ENCODE measurements around the gene IL31. TPM values are rescaled to one million over a fixed set of nuclear protein-coding genes. Genes with fewer than 3 reads are reported as not detected.

The IL31 gene
- total and polyA plus RNA-seq, 2 donors (not counting 3 experiments of a cell fraction or from before 2014, with no cell fraction given) = not detected

DNA sequence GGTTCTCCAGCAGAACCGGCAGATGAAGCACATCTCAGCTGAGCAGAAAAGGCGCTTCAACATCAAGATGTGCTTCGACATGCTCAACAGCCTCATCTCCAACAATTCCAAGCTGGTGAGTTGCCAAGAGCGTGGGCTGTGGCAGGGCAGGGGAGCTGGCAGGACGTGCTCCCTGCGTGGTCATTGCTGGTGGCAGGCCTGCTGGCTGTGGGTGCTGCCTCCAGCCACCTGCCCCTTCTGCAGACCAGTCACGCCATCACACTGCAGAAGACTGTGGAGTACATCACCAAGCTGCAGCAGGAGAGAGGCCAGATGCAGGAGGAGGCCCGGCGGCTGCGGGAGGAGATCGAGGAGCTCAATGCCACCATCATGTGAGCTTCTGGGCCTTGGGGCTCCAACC is 35.8 kb downstream of the IL31 start:
- Histone ChIP-seq H3K4me1 (ENCODE audit: control insufficient read depth, extremely low read depth, insufficient read depth, low read length) (no peaks in the 10 kb centered on the region), H3K9me3 (replicated peaks; ENCODE audit: control insufficient read depth, insufficient read depth, low read length) (no peaks in the 10 kb centered on the region), H3K9me1 (replicated peaks; ENCODE audit: control insufficient read depth, extremely low read depth, insufficient read depth, low read length) (no peaks in the 10 kb centered on the region), H3K4me2 (ENCODE audit: insufficient read depth, low read length) (no peak overlapping the region), H3K79me2 (ENCODE audit: control insufficient read depth, insufficient read depth, low read length) (no peaks in the 10 kb centered on the region), H4K20me1 (replicated peaks; ENCODE audit: control insufficient read depth, extremely low read depth, insufficient read depth, low read length) (no peaks in the 10 kb centered on the region), H3K36me3 (ENCODE audit: control insufficient read depth in 2 of 2, extremely low read depth in 1 of 2, insufficient read depth in 2 of 2, low read length in 2 of 2) (peaks cover 0 to 39% of the 10 kb centered on the region in 2 experiments), H3K9ac (replicated peaks; ENCODE audit: extremely low read depth, insufficient read depth, low read length) (no peak overlapping the region), H3K4me3 (replicated peaks in 1 of 3; ENCODE audit: insufficient read depth in 1 of 3, low read depth in 1 of 3, low read length in 3 of 3) (no peak overlapping the region), H3K27me3 (ENCODE audit: control insufficient read depth in 2 of 2, insufficient read depth in 2 of 2, low read length in 2 of 2) (no peaks in the 10 kb centered on the region), H3K27ac (ENCODE audit: insufficient read depth, low read depth, low read length) (no peak overlapping the region), H2AFZ (ENCODE audit: low read depth, low read length) (no peak overlapping the region)
- ChIA-PET POLR2A (no interaction called here), CTCF (interaction anchor here (1.1 to 2.7 kb wide), 4 partner anchors 15 to 84 kb away, joined by 3 to 18 read pairs (median 6); no protein-coding TSS in a partner anchor)
- no TSS peak for BruUV-seq (replicated peaks)
- dilution Hi-C loops (cut with MboI; ENCODE audit: extremely low pct_ligation_motif_present, low sequenced_read_pairs) (no loop called here), intact Hi-C loops (cut with micrococcal nuclease) (no loop called here)
- TF ChIP-seq MYC (IDR thresholded peaks at IDR 0.05; ENCODE audit: low read depth, low read length) = no peak
- TF ChIP-seq MAX (IDR thresholded peaks at IDR 0.05; ENCODE audit: insufficient read depth, insufficient read length) = no peak
- no peak for TF ChIP-seq EZH2 (IDR thresholded peaks at IDR 0.05; ENCODE audit: borderline replicate concordance, low read depth, low read length, severe bottlenecking)
- TF ChIP-seq, protein P1, sequence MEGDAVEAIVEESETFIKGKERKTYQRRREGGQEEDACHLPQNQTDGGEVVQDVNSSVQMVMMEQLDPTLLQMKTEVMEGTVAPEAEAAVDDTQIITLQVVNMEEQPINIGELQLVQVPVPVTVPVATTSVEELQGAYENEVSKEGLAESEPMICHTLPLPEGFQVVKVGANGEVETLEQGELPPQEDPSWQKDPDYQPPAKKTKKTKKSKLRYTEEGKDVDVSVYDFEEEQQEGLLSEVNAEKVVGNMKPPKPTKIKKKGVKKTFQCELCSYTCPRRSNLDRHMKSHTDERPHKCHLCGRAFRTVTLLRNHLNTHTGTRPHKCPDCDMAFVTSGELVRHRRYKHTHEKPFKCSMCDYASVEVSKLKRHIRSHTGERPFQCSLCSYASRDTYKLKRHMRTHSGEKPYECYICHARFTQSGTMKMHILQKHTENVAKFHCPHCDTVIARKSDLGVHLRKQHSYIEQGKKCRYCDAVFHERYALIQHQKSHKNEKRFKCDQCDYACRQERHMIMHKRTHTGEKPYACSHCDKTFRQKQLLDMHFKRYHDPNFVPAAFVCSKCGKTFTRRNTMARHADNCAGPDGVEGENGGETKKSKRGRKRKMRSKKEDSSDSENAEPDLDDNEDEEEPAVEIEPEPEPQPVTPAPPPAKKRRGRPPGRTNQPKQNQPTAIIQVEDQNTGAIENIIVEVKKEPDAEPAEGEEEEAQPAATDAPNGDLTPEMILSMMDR (IDR thresholded peaks at IDR 0.05; ENCODE audit: extremely low read depth in 1 of 2, insufficient read depth in 1 of 2, low read depth in 1 of 2, low read length in 2 of 2) = no peak
- no peak for TF ChIP-seq JUN (IDR thresholded peaks at IDR 0.05; ENCODE audit: borderline replicate concordance, insufficient read depth, insufficient read length, low read depth)
- no peak for TF ChIP-seq GATA2 (IDR thresholded peaks at IDR 0.05; ENCODE audit: insufficient read depth, insufficient read length, low read depth, low read length)
- TF ChIP-seq FOS (IDR thresholded peaks at IDR 0.05; ENCODE audit: borderline replicate concordance, insufficient read depth, low read length) = no peak
- TF ChIP-seq POLR2A (IDR thresholded peaks at IDR 0.05; ENCODE audit: low read depth, low read length) = no peak
- DNase-seq (ENCODE audit: low read depth, low spot score) (no peak), FAIRE-seq (no peak)

Measured in endothelial cell of umbilical vein (primary cell).